K562 (cell line): Measurements from ENCODE around the gene PRRG4. TPM values are rescaled to one million over a fixed set of nuclear protein-coding genes. Genes with fewer than 3 reads are reported as not detected.

ENCODE experiments used
- CTBP1 ChIP-seq: fragments of 450-650 bp; IDR thresholded peaks from 2 replicates; pipeline ENCODE4 v1.6.1; 2016; ENCODE audit warnings: borderline replicate concordance
- ELF1 ChIP-seq: fragments of 200-800 bp; sonication (Bioruptor generic); IDR thresholded peaks from 2 replicates; pipeline ENCODE4 v1.6.1; 2016; ENCODE audit warnings: missing genetic modification characterization, missing compliant biosample characterization
- ELF4 ChIP-seq: fragments of 450-650 bp; formaldehyde crosslinking; IDR thresholded peaks from 2 replicates; pipeline ENCODE4 v1.4.0; 2022; ENCODE audit warnings: missing genetic modification characterization
- FOXK2 ChIP-seq, 2 experiments: fragments of 450-650 bp; IDR thresholded peaks in 1 of 2; conservative IDR thresholded peaks in 1 of 2; 2 replicates each; pipeline ENCODE4 v1.6.1; 2016; ENCODE audit warnings: low read depth in 2 of 2, mild to moderate bottlenecking in 1 of 2
- HCFC1 ChIP-seq: IDR thresholded peaks from 2 replicates; pipeline ENCODE4 v1.6.1; 2012; ENCODE audit warnings: low read depth, low read length, improper control_type of control experiment
- MEIS2 ChIP-seq: fragments of 450-650 bp; IDR thresholded peaks from 2 replicates; pipeline ENCODE4 v1.6.1; 2014; ENCODE audit warnings: mild to moderate bottlenecking; ENCODE audit not compliant: partially characterized antibody
- NR4A1 ChIP-seq, 2 experiments: fragments of 250-450 bp in 1 of 2; fragments of 450-650 bp in 1 of 2; sonication (Bioruptor Pico) in 1 of 2; IDR thresholded peaks; 2 replicates each; pipeline versions ENCODE4 v1.4.0 to v1.6.1; 2016 to 2020; ENCODE audit warnings: mild to moderate bottlenecking in 2 of 2, missing compliant biosample characterization in 1 of 2, missing genetic modification characterization in 1 of 2, moderate library complexity in 1 of 2
- SMARCC2 ChIP-seq: fragments of 450-650 bp; IDR thresholded peaks from 2 replicates; pipeline ENCODE4 v1.6.1; 2017; ENCODE audit warnings: antibody characterized with exemption, moderate library complexity, mild to moderate bottlenecking, low read depth
- XRCC3 ChIP-seq: fragments of 450-650 bp; IDR thresholded peaks from 2 replicates; pipeline ENCODE4 v1.6.1; 2017; ENCODE audit warnings: mild to moderate bottlenecking, moderate library complexity
- ZNF561 ChIP-seq: fragments of 450-650 bp; formaldehyde crosslinking; conservative IDR thresholded peaks from 2 replicates; pipeline ENCODE4 v1.4.0; 2020; ENCODE audit warnings: mild to moderate bottlenecking, moderate library complexity
- polyA plus RNA-seq, 8 experiments: library from polyadenylated mRNA; depleted of rRNA in 4 of 8; stranded (reverse) in 5 of 8; unstranded in 3 of 8; fragments of >200 nt; fragmentation: Nextera tagmentation in 2 of 8; fragmentation: Illumina TruSeq in 1 of 8; extraction: Ambion mirVana in 2 of 8; extraction: Trizol in 1 of 8; gene quantifications; 2 replicates each; pipeline versions ENCODE4 v1.2.1 to v1.2.3, GENCODE V29; 2011 to 2014; ENCODE audit warnings: inconsistent platforms in 1 of 8, missing spikeins in 1 of 8
- total RNA-seq, 7 experiments: library from RNA; depleted of rRNA in 6 of 7; stranded (reverse); fragments of >200 nt in 6 of 7; fragmentation: Illumina TruSeq in 2 of 7; extraction: Trizol in 2 of 7; gene quantifications; 2 replicates each; pipeline versions ENCODE4 v1.2.1 to v1.2.3, GENCODE V29; 2011 to 2021; ENCODE audit warnings: low replicate concordance in 1 of 7
- TF ChIP-seq, protein P1 (sequence below): fragments of 250-450 bp; sonication (Bioruptor Pico); IDR thresholded peaks from 2 replicates; pipeline ENCODE4 v1.8.0; 2021; ENCODE audit warnings: moderate library complexity, mild to moderate bottlenecking, inconsistent platforms
- TF ChIP-seq, protein P2 (sequence below): fragments of 450-650 bp; formaldehyde crosslinking; IDR thresholded peaks from 2 replicates; pipeline ENCODE4 v1.4.0; 2022; ENCODE audit warnings: mild to moderate bottlenecking, moderate library complexity
- TF ChIP-seq, protein P3 (sequence below): sonication (generic); formaldehyde crosslinking; IDR thresholded peaks from 2 replicates; pipeline ENCODE4 v1.8.0; 2023; ENCODE audit warnings: missing genetic modification reagents, mild to moderate bottlenecking, borderline replicate concordance
- TF ChIP-seq, protein P4 (sequence below): sonication (generic); formaldehyde crosslinking; IDR thresholded peaks from 2 replicates; pipeline ENCODE4 v1.8.0; 2022; ENCODE audit warnings: mild to moderate bottlenecking, missing genetic modification reagents

Gene PRRG4
- total and polyA plus RNA-seq, 9 of the 15 experiments (the other 6 are each of a cell fraction or from before 2014, with no cell fraction given), result not detected

DNA sequence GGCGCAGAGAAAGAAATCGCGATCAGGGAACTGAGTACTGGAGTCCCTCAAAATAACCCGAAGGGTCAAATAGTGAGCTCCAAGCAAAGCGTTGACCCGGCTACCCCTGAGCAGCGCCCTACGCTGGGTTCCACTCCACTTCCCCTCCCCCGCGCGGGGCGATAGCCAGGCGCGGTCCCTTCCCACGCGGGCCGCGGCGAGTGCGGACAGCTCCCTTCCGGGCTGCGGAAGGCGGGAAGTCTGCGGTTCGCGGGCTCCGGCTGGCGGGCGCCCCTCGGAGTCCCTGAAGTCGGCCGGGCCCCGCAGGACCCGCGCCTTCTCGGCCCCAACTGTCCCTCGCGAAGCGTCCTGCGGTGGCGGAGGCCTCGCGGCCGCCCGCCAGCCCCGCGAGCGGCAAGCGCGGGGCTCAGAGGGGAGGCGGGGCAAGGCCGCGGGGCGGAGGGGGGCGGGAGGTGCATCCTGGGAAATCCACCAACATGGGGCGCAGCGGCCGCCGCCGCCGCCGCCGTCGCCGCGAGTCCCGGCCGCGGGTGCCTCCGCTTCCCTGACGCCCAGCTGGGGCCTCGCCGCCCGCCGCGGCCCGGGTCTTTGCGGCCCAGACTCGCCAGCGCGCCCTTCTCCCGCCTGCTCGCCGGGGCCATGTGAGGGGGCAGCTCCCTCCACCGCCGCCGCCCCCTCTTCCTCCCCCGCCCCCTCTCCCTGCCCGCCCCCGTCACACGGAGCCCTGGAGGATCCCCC lies 62.8 kb downstream of the PRRG4 start, which contains the start of gene QSER1 (continued):
- no peak for TF ChIP-seq NR4A1 (CRISPR knock-in tag; IDR thresholded peaks at IDR 0.05)
- no peak for TF ChIP-seq NR4A1 (tag; IDR thresholded peaks at IDR 0.05)
- TF ChIP-seq, protein P1, sequence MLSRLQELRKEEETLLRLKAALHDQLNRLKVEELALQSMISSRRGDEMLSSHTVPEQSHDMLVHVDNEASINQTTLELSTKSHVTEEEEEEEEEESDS (CRISPR knock-in tag), result no peak
- no peak for TF ChIP-seq ELF4 (CRISPR knock-in tag)
- TF ChIP-seq HCFC1, result 0 out of 2 replicates have a peak, but pooled peaks have one; percentile 18
- TF ChIP-seq MEIS2, result peak; percentile 50
- TF ChIP-seq CTBP1, result peak; percentile 87
- no peak for TF ChIP-seq XRCC3
- no peak for TF ChIP-seq FOXK2 (conservative IDR thresholded peaks at IDR 0.05 in 1 of 2, IDR thresholded peaks at IDR 0.05 in 1 of 2; ENCODE audit: low read depth in 2 of 2)
- TF ChIP-seq, protein P2, sequence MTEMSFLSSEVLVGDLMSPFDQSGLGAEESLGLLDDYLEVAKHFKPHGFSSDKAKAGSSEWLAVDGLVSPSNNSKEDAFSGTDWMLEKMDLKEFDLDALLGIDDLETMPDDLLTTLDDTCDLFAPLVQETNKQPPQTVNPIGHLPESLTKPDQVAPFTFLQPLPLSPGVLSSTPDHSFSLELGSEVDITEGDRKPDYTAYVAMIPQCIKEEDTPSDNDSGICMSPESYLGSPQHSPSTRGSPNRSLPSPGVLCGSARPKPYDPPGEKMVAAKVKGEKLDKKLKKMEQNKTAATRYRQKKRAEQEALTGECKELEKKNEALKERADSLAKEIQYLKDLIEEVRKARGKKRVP, result no peak
- peak; percentile 78 for TF ChIP-seq ELF1
- TF ChIP-seq, protein P3, sequence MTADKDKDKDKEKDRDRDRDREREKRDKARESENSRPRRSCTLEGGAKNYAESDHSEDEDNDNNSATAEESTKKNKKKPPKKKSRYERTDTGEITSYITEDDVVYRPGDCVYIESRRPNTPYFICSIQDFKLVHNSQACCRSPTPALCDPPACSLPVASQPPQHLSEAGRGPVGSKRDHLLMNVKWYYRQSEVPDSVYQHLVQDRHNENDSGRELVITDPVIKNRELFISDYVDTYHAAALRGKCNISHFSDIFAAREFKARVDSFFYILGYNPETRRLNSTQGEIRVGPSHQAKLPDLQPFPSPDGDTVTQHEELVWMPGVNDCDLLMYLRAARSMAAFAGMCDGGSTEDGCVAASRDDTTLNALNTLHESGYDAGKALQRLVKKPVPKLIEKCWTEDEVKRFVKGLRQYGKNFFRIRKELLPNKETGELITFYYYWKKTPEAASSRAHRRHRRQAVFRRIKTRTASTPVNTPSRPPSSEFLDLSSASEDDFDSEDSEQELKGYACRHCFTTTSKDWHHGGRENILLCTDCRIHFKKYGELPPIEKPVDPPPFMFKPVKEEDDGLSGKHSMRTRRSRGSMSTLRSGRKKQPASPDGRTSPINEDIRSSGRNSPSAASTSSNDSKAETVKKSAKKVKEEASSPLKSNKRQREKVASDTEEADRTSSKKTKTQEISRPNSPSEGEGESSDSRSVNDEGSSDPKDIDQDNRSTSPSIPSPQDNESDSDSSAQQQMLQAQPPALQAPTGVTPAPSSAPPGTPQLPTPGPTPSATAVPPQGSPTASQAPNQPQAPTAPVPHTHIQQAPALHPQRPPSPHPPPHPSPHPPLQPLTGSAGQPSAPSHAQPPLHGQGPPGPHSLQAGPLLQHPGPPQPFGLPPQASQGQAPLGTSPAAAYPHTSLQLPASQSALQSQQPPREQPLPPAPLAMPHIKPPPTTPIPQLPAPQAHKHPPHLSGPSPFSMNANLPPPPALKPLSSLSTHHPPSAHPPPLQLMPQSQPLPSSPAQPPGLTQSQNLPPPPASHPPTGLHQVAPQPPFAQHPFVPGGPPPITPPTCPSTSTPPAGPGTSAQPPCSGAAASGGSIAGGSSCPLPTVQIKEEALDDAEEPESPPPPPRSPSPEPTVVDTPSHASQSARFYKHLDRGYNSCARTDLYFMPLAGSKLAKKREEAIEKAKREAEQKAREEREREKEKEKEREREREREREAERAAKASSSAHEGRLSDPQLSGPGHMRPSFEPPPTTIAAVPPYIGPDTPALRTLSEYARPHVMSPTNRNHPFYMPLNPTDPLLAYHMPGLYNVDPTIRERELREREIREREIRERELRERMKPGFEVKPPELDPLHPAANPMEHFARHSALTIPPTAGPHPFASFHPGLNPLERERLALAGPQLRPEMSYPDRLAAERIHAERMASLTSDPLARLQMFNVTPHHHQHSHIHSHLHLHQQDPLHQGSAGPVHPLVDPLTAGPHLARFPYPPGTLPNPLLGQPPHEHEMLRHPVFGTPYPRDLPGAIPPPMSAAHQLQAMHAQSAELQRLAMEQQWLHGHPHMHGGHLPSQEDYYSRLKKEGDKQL, result no peak
- TF ChIP-seq ZNF561 (CRISPR knock-in tag), result no peak
- peak; percentile 42; the same call in 1 of the 2 replicates for TF ChIP-seq SMARCC2
- TF ChIP-seq, protein P4, sequence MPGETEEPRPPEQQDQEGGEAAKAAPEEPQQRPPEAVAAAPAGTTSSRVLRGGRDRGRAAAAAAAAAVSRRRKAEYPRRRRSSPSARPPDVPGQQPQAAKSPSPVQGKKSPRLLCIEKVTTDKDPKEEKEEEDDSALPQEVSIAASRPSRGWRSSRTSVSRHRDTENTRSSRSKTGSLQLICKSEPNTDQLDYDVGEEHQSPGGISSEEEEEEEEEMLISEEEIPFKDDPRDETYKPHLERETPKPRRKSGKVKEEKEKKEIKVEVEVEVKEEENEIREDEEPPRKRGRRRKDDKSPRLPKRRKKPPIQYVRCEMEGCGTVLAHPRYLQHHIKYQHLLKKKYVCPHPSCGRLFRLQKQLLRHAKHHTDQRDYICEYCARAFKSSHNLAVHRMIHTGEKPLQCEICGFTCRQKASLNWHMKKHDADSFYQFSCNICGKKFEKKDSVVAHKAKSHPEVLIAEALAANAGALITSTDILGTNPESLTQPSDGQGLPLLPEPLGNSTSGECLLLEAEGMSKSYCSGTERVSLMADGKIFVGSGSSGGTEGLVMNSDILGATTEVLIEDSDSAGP, result no peak
